Loucy (cell line): Measurements from ENCODE around the gene MIEN1.
"Not testable (repeated sequence)": the region's sequence is repeated elsewhere in the genome, so short reads cannot be mapped to it uniquely, and the experiment has no call there.

Experiments
- H2AFZ ChIP-seq: fragments of 200-600 bp; sonication (generic); 2 replicates; pipeline ENCODE4 v1.6.0; 2016; ENCODE audit warnings: antibody characterized with exemption, mild to moderate bottlenecking, low read length, moderate library complexity
- H3F3A ChIP-seq: fragments of 200-600 bp; 2 replicates; pipeline ENCODE4 v1.6.0; 2016; ENCODE audit warnings: antibody characterized with exemption, low read depth, mild to moderate bottlenecking
- H3K27me3 ChIP-seq: fragments of 200-600 bp; sonication (generic); 2 replicates; pipeline ENCODE4 v1.6.1; 2014; ENCODE audit warnings: low read length, mild to moderate bottlenecking; ENCODE audit not compliant: insufficient read depth, poor library complexity, severe bottlenecking
- H3K36me3 ChIP-seq: fragments of 200-600 bp; sonication (generic); 2 replicates; pipeline ENCODE4 v1.6.1; 2016; ENCODE audit warnings: low read length; ENCODE audit not compliant: insufficient read depth
- H3K4me1 ChIP-seq: fragments of 200-600 bp; sonication (generic); 2 replicates; pipeline ENCODE4 v1.5.1; 2014; ENCODE audit warnings: low read length, mild to moderate bottlenecking; ENCODE audit not compliant: insufficient read depth, poor library complexity, severe bottlenecking
- H3K4me2 ChIP-seq: fragments of 200-600 bp; sonication (generic); 2 replicates; pipeline ENCODE4 v1.6.0; 2014; ENCODE audit warnings: antibody characterized with exemption, low read length, low read depth, mild to moderate bottlenecking; ENCODE audit not compliant: poor library complexity, severe bottlenecking
- H3K4me3 ChIP-seq: fragments of 200-600 bp; sonication (generic); 2 replicates; pipeline ENCODE4 v1.5.1; 2014; ENCODE audit warnings: low read length, mild to moderate bottlenecking, mixed read lengths; ENCODE audit not compliant: poor library complexity, severe bottlenecking
- H3K79me2 ChIP-seq: fragments of 200-600 bp; sonication (generic); 2 replicates; pipeline ENCODE4 v1.6.1; 2014; ENCODE audit warnings: low read length; ENCODE audit not compliant: insufficient read depth
- H3K9ac ChIP-seq: fragments of 200-600 bp; sonication (generic); 2 replicates; pipeline ENCODE4 v1.6.0; 2014; ENCODE audit warnings: mild to moderate bottlenecking, low read depth, low read length, moderate library complexity; ENCODE audit not compliant: poor library complexity, severe bottlenecking
- H3K9me2 ChIP-seq: fragments of 200-600 bp; sonication (generic); replicated peaks from 2 replicates; pipeline ENCODE4 v1.6.1; 2016; ENCODE audit warnings: low read depth, low read length, mixed read lengths
- H3K9me3 ChIP-seq: fragments of 200-600 bp; sonication (generic); 2 replicates; pipeline ENCODE4 v1.6.1; 2014; ENCODE audit warnings: mild to moderate bottlenecking, antibody characterized with exemption, low read length, low read depth; ENCODE audit not compliant: insufficient read depth
- H4K20me1 ChIP-seq: fragments of 200-600 bp; sonication (generic); 2 replicates; pipeline ENCODE4 v1.6.0; 2014; ENCODE audit warnings: antibody characterized with exemption, low read length, mild to moderate bottlenecking; ENCODE audit not compliant: insufficient read depth, poor library complexity, severe bottlenecking
- CTCF ChIP-seq: fragments of 200-600 bp; sonication (generic); conservative IDR thresholded peaks from 2 replicates; pipeline ENCODE4 v1.5.1; 2014; ENCODE audit warnings: mild to moderate bottlenecking, antibody characterized with exemption, low read length
- EZH2phosphoT487 ChIP-seq: fragments of 200-600 bp; IDR thresholded peaks from 2 replicates; pipeline ENCODE4 v1.6.1; 2018; ENCODE audit warnings: antibody characterized with exemption, mild to moderate bottlenecking, moderate library complexity, borderline replicate concordance

The MIEN1 gene

DNA sequence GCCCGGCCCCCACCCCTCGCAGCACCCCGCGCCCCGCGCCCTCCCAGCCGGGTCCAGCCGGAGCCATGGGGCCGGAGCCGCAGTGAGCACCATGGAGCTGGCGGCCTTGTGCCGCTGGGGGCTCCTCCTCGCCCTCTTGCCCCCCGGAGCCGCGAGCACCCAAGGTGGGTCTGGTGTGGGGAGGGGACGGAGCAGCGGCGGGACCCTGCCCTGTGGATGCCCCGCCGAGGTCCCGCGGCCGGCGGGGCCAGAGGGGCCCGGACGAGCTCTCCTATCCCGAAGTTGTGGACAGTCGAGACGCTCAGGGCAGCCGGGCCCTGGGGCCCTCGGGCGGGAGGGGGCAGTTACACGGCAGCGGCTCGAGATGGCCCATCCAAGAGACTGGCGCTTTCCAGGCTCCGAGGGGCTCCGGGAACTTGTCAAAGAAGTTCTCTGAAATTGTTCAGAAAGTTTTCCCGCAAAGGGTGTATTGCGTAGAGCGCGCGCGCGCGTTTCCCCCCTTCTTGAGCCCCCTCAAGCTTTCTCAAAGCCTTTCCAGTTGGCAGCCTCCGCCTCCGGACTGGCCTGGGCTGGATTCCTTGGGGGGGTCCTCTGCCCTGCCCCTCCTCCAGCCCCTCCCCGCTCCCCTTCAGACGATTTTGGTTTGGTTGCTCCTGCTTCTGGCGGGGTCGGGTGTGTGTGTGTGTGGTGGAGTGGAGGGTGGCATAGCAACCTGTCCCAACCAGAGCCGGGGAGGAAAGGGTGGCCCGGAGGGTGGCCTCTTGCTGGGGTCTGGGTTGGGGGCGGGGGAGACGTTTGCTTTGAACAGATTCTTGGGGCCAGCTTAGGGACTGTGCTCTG is 30.0 kb downstream of the MIEN1 start:
- H3K9me3 ChIP-seq: no peaks in the 10 kb centered on the region
- no peaks in the 10 kb centered on the region for H3F3A ChIP-seq
- H3K4me2 ChIP-seq: no peak overlapping the region
- H3K9me2 ChIP-seq: no peaks in the 10 kb centered on the region
- no peaks in the 10 kb centered on the region for H3K36me3 ChIP-seq
- no peaks in the 10 kb centered on the region for H3K27me3 ChIP-seq
- no peaks in the 10 kb centered on the region for H3K79me2 ChIP-seq
- H3K4me1 ChIP-seq: no peaks in the 10 kb centered on the region
- no peaks in the 10 kb centered on the region for H4K20me1 ChIP-seq
- no peak overlapping the region for H3K9ac ChIP-seq
- no peak overlapping the region for H2AFZ ChIP-seq
- TF ChIP-seq EZH2phosphoT487 (no peak), CTCF (no peak)
- H3K4me3 ChIP-seq: no peak overlapping the region

DNA sequence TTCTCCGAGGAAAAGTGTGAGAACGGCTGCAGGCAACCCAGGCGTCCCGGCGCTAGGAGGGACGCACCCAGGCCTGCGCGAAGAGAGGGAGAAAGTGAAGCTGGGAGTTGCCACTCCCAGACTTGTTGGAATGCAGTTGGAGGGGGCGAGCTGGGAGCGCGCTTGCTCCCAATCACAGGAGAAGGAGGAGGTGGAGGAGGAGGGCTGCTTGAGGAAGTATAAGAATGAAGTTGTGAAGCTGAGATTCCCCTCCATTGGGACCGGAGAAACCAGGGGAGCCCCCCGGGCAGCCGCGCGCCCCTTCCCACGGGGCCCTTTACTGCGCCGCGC is 30.5 kb downstream of the MIEN1 start, which contains the start of gene ERBB2:
TSS of gene ERBB2 (plus strand) at position 247 of the 330 bp plus-strand sequence. CDS start 175 bp downstream, outside the sequence.
- Histone ChIP-seq H3F3A (no peaks in the 10 kb centered on the region), H3K36me3 (no peaks in the 10 kb centered on the region), H3K9me3 (no peaks in the 10 kb centered on the region), H3K9ac (no peak within 1 kb of the TSS), H3K27me3 (no peaks in the 10 kb centered on the region), H3K4me2 (no peak within 1 kb of the TSS), H4K20me1 (no peaks in the 10 kb centered on the region), H3K4me1 (no peaks in the 10 kb centered on the region), H3K9me2 (no peaks in the 10 kb centered on the region), H3K79me2 (no peaks in the 10 kb centered on the region), H3K4me3 (no peak within 1 kb of the TSS), H2AFZ (no peak within 1 kb of the TSS)
- TF ChIP-seq CTCF: no peak
- no peak for TF ChIP-seq EZH2phosphoT487

- not testable (repeated sequence) for H4K20me1 ChIP-seq, H3F3A ChIP-seq, H3K36me3 ChIP-seq, H3K9ac ChIP-seq, H3K9me3 ChIP-seq, H3K27me3 ChIP-seq, H3K4me1 ChIP-seq, H2AFZ ChIP-seq, H3K4me2 ChIP-seq, H3K9me2 ChIP-seq, H3K4me3 ChIP-seq, H3K79me2 ChIP-seq
Observed at GRCh38 chr17:39699157-39699817, 31.0 kb downstream of the MIEN1 start.
